GM12878 (cell line): ENCODE measurements around the gene KIFBP. TPM values are rescaled to one million over a fixed set of nuclear protein-coding genes. Genes with fewer than 3 reads are reported as not detected.

Experiments used
- ATF7 ChIP-seq: fragments of 450-650 bp; IDR thresholded peaks from 2 replicates; pipeline ENCODE4 v1.6.1; 2016; ENCODE audit warnings: low read depth, mild to moderate bottlenecking
- BMI1 ChIP-seq: fragments of 450-650 bp; IDR thresholded peaks from 2 replicates; pipeline ENCODE4 v1.6.1; 2016; ENCODE audit warnings: mild to moderate bottlenecking, moderate library complexity, borderline replicate concordance
- CBX5 ChIP-seq: sonication (generic); IDR thresholded peaks from 2 replicates; pipeline ENCODE4 v1.6.1; 2016; ENCODE audit warnings: low read depth, moderate library complexity, mild to moderate bottlenecking, inconsistent platforms
- EED ChIP-seq: sonication (generic); IDR thresholded peaks from 2 replicates; pipeline ENCODE4 v1.6.1; 2016; ENCODE audit warnings: antibody characterized with exemption, low read depth
- ELK1 ChIP-seq: IDR thresholded peaks from 2 replicates; pipeline ENCODE4 v1.6.1; 2012; ENCODE audit warnings: low read depth, low read length, improper control_type of control experiment
- ETV6 ChIP-seq, 2 experiments: fragments of 450-650 bp in 1 of 2; IDR thresholded peaks in 1 of 2; conservative IDR thresholded peaks in 1 of 2; 2 replicates each; pipeline ENCODE4 v1.6.1; 2014; ENCODE audit warnings: antibody characterized with exemption in 1 of 2, borderline replicate concordance in 1 of 2, low read depth in 1 of 2, mild to moderate bottlenecking in 1 of 2, moderate library complexity in 1 of 2
- EZH2 ChIP-seq: IDR thresholded peaks from 2 replicates; pipeline ENCODE4 v1.6.1; 2012; ENCODE audit warnings: low read depth, mild to moderate bottlenecking, control low read depth, inconsistent platforms, low read length, borderline replicate concordance; ENCODE audit not compliant: control insufficient read depth
- FOS ChIP-seq: IDR thresholded peaks from 3 replicates; pipeline ENCODE4 v1.6.1; 2011; ENCODE audit warnings: borderline replicate concordance; ENCODE audit not compliant: insufficient read length; ENCODE audit errors: extremely low read depth
- HCFC1 ChIP-seq: fragments of 150-350 bp; IDR thresholded peaks from 2 replicates; pipeline ENCODE4 v1.6.1; 2014; ENCODE audit warnings: low read length
- HDGF ChIP-seq: fragments of 450-650 bp; IDR thresholded peaks from 2 replicates; pipeline ENCODE4 v1.6.1; 2016; ENCODE audit warnings: antibody characterized with exemption
- KAT2A ChIP-seq: conservative IDR thresholded peaks from 2 replicates; pipeline ENCODE4 v1.6.1; 2011; ENCODE audit warnings: low read depth, low read length; ENCODE audit not compliant: control insufficient read depth
- LARP7 ChIP-seq: fragments of 450-650 bp; IDR thresholded peaks from 2 replicates; pipeline ENCODE4 v1.6.1; 2017; ENCODE audit warnings: mild to moderate bottlenecking
- MYC ChIP-seq: IDR thresholded peaks from 2 replicates; pipeline ENCODE4 v1.6.1; 2011; ENCODE audit warnings: mild to moderate bottlenecking, low read length, moderate library complexity, inconsistent platforms; ENCODE audit not compliant: insufficient read depth, insufficient replicate concordance, insufficient read length, severe bottlenecking
- NR2C1 ChIP-seq: fragments of 450-650 bp; IDR thresholded peaks from 2 replicates; pipeline ENCODE4 v1.6.1; 2017; ENCODE audit warnings: antibody characterized with exemption, mild to moderate bottlenecking, moderate library complexity
- PAX5 ChIP-seq: IDR thresholded peaks from 2 replicates; pipeline ENCODE4 v1.6.1; 2011; ENCODE audit warnings: low read depth, low read length, borderline replicate concordance
- POLR2A ChIP-seq: IDR thresholded peaks from 2 replicates; pipeline ENCODE4 v1.6.1; 2011; ENCODE audit warnings: low read depth, mild to moderate bottlenecking, low read length
- RELA ChIP-seq: fragments of 450-650 bp; IDR thresholded peaks from 2 replicates; pipeline ENCODE4 v1.8.0; 2014; ENCODE audit warnings: borderline replicate concordance; ENCODE audit not compliant: partially characterized antibody
- REST ChIP-seq: IDR thresholded peaks from 2 replicates; pipeline ENCODE4 v1.6.1; 2012; ENCODE audit warnings: mild to moderate bottlenecking, low read depth, low read length
- STAT1 ChIP-seq: fragments of 450-650 bp; conservative IDR thresholded peaks from 2 replicates; pipeline ENCODE4 v1.6.1; 2014; ENCODE audit warnings: antibody characterized with exemption, mild to moderate bottlenecking
- STAT3 ChIP-seq: IDR thresholded peaks from 2 replicates; pipeline ENCODE4 v1.6.1; 2011; ENCODE audit warnings: low read depth, low read length, improper control_type of control experiment
- SUZ12 ChIP-seq: fragments of 200-600 bp; sonication (generic); IDR thresholded peaks from one replicate; pipeline ENCODE4 v1.6.1; 2018; ENCODE audit warnings: antibody characterized with exemption, mild to moderate bottlenecking; ENCODE audit not compliant: unreplicated experiment
- TCF3 ChIP-seq: IDR thresholded peaks from 2 replicates; pipeline ENCODE4 v1.6.1; 2012; ENCODE audit warnings: low read depth, mild to moderate bottlenecking, low read length, borderline replicate concordance; ENCODE audit not compliant: insufficient read depth
- YBX1 ChIP-seq: fragments of 450-650 bp; IDR thresholded peaks from 2 replicates; pipeline ENCODE4 v1.6.1; 2016; ENCODE audit warnings: antibody characterized with exemption
- polyA plus RNA-seq, 11 experiments: library from polyadenylated mRNA; depleted of rRNA in 4 of 11; unstranded in 6 of 11; stranded (reverse) in 5 of 11; fragments of >200 nt; fragmentation: Nextera tagmentation in 4 of 11; fragmentation: Illumina TruSeq in 1 of 11; extraction: Ambion mirVana in 4 of 11; extraction: Trizol in 1 of 11; gene quantifications; 1 replicate in 1 of 11; 2 replicates in 10 of 11; pipeline versions ENCODE4 v1.2.1 to v1.2.3, GENCODE V29; 2011 to 2016; ENCODE audit warnings: inconsistent platforms in 2 of 11, missing spikeins in 2 of 11, low read depth in 1 of 11
- total RNA-seq, 4 experiments: library from RNA; depleted of rRNA in 3 of 4; stranded (reverse); fragments of >200 nt in 3 of 4; fragmentation: Illumina TruSeq in 1 of 4; extraction: Trizol in 1 of 4; gene quantifications; 2 replicates each; pipeline versions ENCODE4 v1.2.1 to v1.2.3, GENCODE V29; 2013 to 2021
- TF ChIP-seq, protein P1 (sequence below): fragments of 450-650 bp; IDR thresholded peaks from 2 replicates; pipeline ENCODE4 v1.6.1; 2017; ENCODE audit warnings: mild to moderate bottlenecking, moderate library complexity

KIFBP gene
- total and polyA plus RNA-seq, 10 of the 15 experiments (the other 5 are each of a cell fraction or from before 2014, with no cell fraction given) = 8.6 to 29.5 (median 18.7) TPM

DNA sequence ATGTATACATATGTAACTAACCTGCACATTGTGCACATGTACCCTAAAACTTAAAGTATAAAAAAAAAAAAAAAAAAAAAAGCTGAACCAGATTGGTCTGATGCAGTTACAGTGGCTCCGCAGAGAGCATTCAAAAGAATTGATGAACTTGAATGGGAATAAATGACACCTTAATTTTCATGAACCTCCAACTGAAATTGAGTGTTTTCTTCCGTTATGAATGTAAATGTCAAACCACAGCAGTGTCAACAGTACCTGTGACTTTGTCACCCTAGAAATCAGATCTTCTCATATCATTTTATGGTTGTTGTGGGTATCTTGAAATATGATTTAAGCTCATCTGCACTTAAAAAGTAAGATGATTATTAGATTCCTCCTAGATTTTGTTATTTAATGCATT lies 66.6 kb downstream of the KIFBP start (continued):
- no peak for TF ChIP-seq POLR2A
- TF ChIP-seq EZH2 = no peak
- TF ChIP-seq YBX1 = no peak
- TF ChIP-seq STAT1 = no peak
- TF ChIP-seq EED = no peak
- TF ChIP-seq NR2C1 = no peak
- TF ChIP-seq ATF7 = no peak
- no peak for TF ChIP-seq FOS
- TF ChIP-seq CBX5 = no peak
- TF ChIP-seq RELA = no peak
- no peak for TF ChIP-seq ELK1
- TF ChIP-seq TCF3 = no peak
- TF ChIP-seq PAX5 = 0 out of 2 replicates have a peak, but pooled peaks have one; percentile 25
- 0 out of 2 replicates have a peak, but pooled peaks have one; percentile 22 for TF ChIP-seq BMI1
- no peak for TF ChIP-seq KAT2A
- no peak for TF ChIP-seq HCFC1
- no peak for TF ChIP-seq ETV6 (conservative IDR thresholded peaks at IDR 0.05 in 1 of 2, IDR thresholded peaks at IDR 0.05 in 1 of 2; ENCODE audit: borderline replicate concordance in 1 of 2, low read depth in 1 of 2)
- no peak for TF ChIP-seq HDGF
- TF ChIP-seq REST = no peak
- no peak for TF ChIP-seq LARP7
- no peak for TF ChIP-seq SUZ12
- TF ChIP-seq MYC = no peak
- TF ChIP-seq STAT3 = no peak
- TF ChIP-seq, protein P1, sequence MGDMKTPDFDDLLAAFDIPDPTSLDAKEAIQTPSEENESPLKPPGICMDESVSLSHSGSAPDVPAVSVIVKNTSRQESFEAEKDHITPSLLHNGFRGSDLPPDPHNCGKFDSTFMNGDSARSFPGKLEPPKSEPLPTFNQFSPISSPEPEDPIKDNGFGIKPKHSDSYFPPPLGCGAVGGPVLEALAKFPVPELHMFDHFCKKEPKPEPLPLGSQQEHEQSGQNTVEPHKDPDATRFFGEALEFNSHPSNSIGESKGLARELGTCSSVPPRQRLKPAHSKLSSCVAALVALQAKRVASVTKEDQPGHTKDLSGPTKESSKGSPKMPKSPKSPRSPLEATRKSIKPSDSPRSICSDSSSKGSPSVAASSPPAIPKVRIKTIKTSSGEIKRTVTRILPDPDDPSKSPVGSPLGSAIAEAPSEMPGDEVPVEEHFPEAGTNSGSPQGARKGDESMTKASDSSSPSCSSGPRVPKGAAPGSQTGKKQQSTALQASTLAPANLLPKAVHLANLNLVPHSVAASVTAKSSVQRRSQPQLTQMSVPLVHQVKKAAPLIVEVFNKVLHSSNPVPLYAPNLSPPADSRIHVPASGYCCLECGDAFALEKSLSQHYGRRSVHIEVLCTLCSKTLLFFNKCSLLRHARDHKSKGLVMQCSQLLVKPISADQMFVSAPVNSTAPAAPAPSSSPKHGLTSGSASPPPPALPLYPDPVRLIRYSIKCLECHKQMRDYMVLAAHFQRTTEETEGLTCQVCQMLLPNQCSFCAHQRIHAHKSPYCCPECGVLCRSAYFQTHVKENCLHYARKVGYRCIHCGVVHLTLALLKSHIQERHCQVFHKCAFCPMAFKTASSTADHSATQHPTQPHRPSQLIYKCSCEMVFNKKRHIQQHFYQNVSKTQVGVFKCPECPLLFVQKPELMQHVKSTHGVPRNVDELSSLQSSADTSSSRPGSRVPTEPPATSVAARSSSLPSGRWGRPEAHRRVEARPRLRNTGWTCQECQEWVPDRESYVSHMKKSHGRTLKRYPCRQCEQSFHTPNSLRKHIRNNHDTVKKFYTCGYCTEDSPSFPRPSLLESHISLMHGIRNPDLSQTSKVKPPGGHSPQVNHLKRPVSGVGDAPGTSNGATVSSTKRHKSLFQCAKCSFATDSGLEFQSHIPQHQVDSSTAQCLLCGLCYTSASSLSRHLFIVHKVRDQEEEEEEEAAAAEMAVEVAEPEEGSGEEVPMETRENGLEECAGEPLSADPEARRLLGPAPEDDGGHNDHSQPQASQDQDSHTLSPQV = no peak
